GM21723 (cell line): Measurements from ENCODE around the gene ARID3B.

ENCODE experiments used
- ATAC-seq: cut with Tn5 transposase; IDR thresholded peaks from one replicate; pipeline ENCODE4 v1.9.1; 2021; ENCODE audit warnings: mild to moderate bottlenecking, moderate library complexity; ENCODE audit not compliant: unreplicated experiment

ARID3B gene

GRCh38 chr15:74633781-74634180, 92.8 kb downstream of the ARID3B start:
- ATAC-seq: no peak

DNA sequence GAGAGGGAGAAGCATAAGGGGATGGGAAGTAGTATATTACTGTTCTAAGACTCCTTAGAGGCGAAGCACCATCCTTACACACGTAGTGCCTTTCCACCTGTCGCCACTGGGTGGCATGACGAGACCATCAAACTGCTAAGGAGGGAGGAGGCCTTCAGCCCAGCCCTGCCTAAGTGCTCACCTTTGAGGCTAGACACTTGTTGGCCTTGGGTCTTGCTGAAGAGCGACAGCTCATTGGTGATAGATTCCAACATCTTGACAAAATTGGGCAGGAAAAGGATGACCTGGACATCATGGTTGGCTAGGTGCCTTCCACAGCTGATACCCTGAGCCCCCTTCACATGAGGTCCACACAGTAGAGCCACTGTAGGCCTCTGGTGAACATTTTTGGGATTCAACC, 94.2 kb downstream of the ARID3B start:
- ATAC-seq: no peak

GRCh38 chr15:74636984-74637383, 96.0 kb downstream of the ARID3B start:
- no peak for ATAC-seq

- no peak for ATAC-seq
Observed at GRCh38 chr15:74641151-74641550, 100.1 kb downstream of the ARID3B start.

- no peak for ATAC-seq
Observed at GRCh38 chr15:74642348-74642733, 101.3 kb downstream of the ARID3B start.

GRCh38 chr15:74642734-74643664, 102.0 kb downstream of the ARID3B start:
- no peak for ATAC-seq

- ATAC-seq: no peak
Observed at GRCh38 chr15:74643665-74644204, 102.7 kb downstream of the ARID3B start.

DNA sequence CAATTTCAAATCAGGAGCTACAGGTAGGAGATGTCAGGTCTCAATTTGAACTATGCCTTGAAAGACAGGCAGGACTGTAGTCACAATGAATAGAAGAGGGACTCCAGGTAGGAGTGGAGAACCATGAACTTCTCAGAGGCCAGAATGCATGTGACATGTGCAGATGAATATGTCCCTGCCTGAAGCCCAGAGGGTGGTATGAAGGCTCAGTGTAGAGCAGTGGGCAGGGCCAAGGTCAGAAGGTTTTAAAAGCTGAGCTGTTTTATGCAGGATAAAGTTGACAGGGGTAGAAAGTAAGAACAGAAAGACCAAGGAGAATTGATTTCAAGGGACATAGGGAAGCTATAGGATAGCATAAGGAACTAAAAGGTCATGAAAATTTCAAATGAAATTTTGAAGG, 105.5 kb downstream of the ARID3B start:
- ATAC-seq: no peak
